Measurements from ENCODE around the gene SLC35F4.

DNA sequence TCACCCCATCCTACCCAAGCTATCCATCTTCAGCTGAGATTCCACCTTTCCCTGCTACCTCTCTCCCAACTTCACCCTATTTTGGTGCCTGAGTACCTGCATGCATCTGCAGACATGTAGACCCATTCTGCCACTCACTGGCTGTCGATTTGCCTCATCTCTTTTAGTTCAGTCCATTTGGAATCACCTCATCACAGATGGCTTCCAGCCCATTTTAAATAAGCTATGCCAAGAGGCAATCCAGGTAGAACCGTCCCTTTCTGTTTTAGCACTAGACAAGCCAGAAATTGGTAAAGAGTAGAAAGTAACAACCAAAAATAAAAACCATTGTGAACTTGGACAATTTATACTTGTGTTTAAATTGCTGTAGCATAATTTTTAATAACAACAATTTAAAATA, 11.3 kb downstream of the SLC35F4 start:
- TF ChIP-seq POLR2A (IDR thresholded peaks at IDR 0.05): no peak
- TF ChIP-seq, protein P1, sequence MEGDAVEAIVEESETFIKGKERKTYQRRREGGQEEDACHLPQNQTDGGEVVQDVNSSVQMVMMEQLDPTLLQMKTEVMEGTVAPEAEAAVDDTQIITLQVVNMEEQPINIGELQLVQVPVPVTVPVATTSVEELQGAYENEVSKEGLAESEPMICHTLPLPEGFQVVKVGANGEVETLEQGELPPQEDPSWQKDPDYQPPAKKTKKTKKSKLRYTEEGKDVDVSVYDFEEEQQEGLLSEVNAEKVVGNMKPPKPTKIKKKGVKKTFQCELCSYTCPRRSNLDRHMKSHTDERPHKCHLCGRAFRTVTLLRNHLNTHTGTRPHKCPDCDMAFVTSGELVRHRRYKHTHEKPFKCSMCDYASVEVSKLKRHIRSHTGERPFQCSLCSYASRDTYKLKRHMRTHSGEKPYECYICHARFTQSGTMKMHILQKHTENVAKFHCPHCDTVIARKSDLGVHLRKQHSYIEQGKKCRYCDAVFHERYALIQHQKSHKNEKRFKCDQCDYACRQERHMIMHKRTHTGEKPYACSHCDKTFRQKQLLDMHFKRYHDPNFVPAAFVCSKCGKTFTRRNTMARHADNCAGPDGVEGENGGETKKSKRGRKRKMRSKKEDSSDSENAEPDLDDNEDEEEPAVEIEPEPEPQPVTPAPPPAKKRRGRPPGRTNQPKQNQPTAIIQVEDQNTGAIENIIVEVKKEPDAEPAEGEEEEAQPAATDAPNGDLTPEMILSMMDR (IDR thresholded peaks at IDR 0.05): no peak
